Prostate gland (tissue), 2 donors: ENCODE results near the gene NBAS. TPM values are rescaled to one million over a fixed set of nuclear protein-coding genes. Genes with fewer than 3 reads are reported as not detected.

Source experiments
- DNase-seq: peaks from one replicate; pipeline ENCODE4 v3.0.0-alpha.2; 2019; ENCODE audit warnings: low spot score
- H3K27ac ChIP-seq, 2 donors: fragments of 200-600 bp; sonication (generic); 2 replicates each; pipeline ENCODE4 v1.5.1; 2017 to 2019
- H3K27me3 ChIP-seq: fragments of 200-600 bp; sonication (generic); replicated peaks from 2 replicates; pipeline ENCODE4 v1.5.1; 2019; ENCODE audit not compliant: insufficient read depth
- H3K36me3 ChIP-seq, 2 donors: fragments of 200-600 bp; sonication (generic); 1 replicate in 1 of 2; 2 replicates in 1 of 2; pipeline versions ENCODE4 v1.5.1 to v1.8.1; 2017 to 2019
- H3K4me1 ChIP-seq: fragments of 200-600 bp; sonication (generic); replicated peaks from 2 replicates; pipeline ENCODE4 v1.5.1; 2019
- H3K4me3 ChIP-seq, 2 donors: fragments of 200-600 bp; sonication (generic); 2 replicates each; pipeline ENCODE4 v1.5.1; 2017 to 2019
- H3K9me3 ChIP-seq: fragments of 200-600 bp; sonication (generic); 2 replicates; pipeline ENCODE4 v1.5.1; 2017
- POLR2A ChIP-seq: fragments of 450-650 bp; IDR thresholded peaks from one replicate; pipeline ENCODE4 v1.6.1; 2016; ENCODE audit warnings: antibody characterized with exemption, mild to moderate bottlenecking
- POLR2AphosphoS5 ChIP-seq: sonication (generic); formaldehyde crosslinking; IDR thresholded peaks from one replicate; pipeline ENCODE4 v1.6.1; 2017; ENCODE audit warnings: antibody characterized with exemption
- WGBS: methylation state at CpG from one replicate; pipeline ENCODE4 v1.1.5; 2018; 5-methylcytosine and 5-hydroxymethylcytosine counted together
- intact Hi-C: fragments of 100-400 bp; cut with DNase I; formaldehyde crosslinking; loops from one replicate; pipeline ENCODE4 v1.14.2; 2022
- total RNA-seq, 2 donors: library from RNA; depleted of rRNA; stranded (reverse); fragments of >200 nt; gene quantifications; one replicate each; pipeline ENCODE4 v1.1.0, GENCODE V29; 2016
- TF ChIP-seq, protein P1 (sequence below), 4 experiments: fragments of 200-600 bp in 2 of 4; fragments of 450-650 bp in 2 of 4; sonication (generic) in 2 of 4; IDR thresholded peaks; 1 replicate in 3 of 4; 2 replicates in 1 of 4; pipeline ENCODE4 v1.5.1; 2016 to 2019; ENCODE audit warnings: antibody characterized with exemption in 4 of 4, mild to moderate bottlenecking in 2 of 4, moderate library complexity in 2 of 4

The NBAS gene
- total RNA-seq, 2 donors from 2014 or later: 34.8 to 55.0 TPM

DNA sequence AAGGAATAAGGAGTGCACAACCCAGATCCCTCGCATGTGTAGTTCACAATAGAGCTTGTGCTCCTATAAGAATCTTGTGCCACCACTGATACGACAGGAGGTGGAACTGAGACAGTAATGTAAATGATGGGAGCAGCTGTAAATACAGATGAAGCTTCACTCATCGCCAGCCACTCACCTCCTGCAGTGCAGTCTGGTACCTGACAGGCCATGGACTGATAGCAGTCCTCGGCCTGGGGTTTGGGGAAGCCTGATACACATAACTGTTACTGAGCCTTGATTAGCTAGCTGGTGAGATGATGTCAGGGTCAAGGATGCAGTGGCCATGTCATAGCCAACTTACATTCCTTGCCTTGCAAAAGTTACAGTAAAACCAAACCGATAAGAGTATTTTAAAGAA lies 376.6 kb downstream of the NBAS start:
- Histone ChIP-seq H3K9me3 (no peaks in the 10 kb centered on the region), H3K27me3 (no peaks in the 10 kb centered on the region), H3K4me3 (no peak overlapping the region), H3K4me1 (no peaks in the 10 kb centered on the region), H3K36me3 (no peaks in the 10 kb centered on the region), H3K27ac (no peak overlapping the region)
- no peak for DNase-seq
- intact Hi-C loops: no loop called here
- 90% methylated on average over 5 of the region's 5 CpGs for WGBS
- TF ChIP-seq, protein P1, sequence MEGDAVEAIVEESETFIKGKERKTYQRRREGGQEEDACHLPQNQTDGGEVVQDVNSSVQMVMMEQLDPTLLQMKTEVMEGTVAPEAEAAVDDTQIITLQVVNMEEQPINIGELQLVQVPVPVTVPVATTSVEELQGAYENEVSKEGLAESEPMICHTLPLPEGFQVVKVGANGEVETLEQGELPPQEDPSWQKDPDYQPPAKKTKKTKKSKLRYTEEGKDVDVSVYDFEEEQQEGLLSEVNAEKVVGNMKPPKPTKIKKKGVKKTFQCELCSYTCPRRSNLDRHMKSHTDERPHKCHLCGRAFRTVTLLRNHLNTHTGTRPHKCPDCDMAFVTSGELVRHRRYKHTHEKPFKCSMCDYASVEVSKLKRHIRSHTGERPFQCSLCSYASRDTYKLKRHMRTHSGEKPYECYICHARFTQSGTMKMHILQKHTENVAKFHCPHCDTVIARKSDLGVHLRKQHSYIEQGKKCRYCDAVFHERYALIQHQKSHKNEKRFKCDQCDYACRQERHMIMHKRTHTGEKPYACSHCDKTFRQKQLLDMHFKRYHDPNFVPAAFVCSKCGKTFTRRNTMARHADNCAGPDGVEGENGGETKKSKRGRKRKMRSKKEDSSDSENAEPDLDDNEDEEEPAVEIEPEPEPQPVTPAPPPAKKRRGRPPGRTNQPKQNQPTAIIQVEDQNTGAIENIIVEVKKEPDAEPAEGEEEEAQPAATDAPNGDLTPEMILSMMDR (IDR thresholded peaks at IDR 0.05): no peak
- TF ChIP-seq POLR2AphosphoS5 (no peak), POLR2A (no peak)

DNA sequence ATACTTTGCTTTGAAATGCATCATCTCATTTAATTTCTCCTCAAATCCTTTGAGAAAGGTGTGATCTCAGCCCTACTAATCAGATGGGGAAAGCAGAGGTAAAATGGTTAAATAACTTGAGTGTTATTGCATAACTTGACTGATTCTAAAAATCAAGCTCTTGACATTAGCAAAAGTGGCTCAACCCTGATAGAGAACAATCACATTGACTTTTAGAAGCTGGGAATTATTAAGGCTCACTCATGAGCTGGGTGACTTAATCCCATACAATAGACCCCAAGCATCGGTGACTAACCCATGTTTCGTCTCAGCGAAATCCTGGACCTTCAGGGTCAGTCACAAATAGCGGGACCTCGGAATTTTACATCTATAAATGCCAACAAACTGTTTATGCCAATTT lies 378.9 kb downstream of the NBAS start:
- Histone ChIP-seq H3K36me3 (no peaks in the 10 kb centered on the region), H3K27me3 (no peaks in the 10 kb centered on the region), H3K9me3 (no peaks in the 10 kb centered on the region), H3K4me3 (no peak overlapping the region), H3K4me1 (no peaks in the 10 kb centered on the region), H3K27ac (no peak overlapping the region)
- intact Hi-C loops: no loop called here
- DNase-seq: no peak
- 98% methylated on average over 5 of the region's 5 CpGs for WGBS
- TF ChIP-seq POLR2A (no peak), POLR2AphosphoS5 (no peak)
- TF ChIP-seq, protein P1 (IDR thresholded peaks at IDR 0.05): no peak

DNA sequence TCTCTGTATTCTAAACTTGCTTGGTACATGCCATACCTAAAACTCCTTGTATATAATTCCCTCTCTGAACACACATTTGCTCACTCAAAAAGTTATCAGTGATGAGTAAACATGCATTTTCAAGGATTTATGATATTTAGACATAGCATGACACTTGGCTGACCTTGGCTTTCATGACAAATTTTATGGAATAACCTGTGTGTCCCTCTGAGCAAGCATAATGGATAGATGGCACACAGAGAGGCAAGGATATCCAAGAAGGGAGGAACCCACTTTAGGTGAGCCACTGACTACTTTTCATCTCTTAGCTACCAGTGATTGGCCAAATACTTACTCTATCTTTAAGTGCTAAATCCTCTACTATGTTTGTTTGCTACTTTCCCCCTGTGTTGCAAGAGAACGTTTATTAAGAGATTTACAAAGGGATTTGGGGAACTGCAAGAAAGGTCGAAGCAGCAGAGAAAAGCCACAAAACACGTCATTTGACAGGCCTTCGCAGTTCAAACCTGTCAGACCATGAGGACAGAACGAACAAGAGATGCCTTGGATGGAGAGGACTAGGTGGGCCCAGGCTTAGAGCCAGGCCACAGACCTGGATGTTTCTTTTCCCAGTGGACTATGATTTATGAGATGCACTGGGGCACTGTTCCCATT lies 379.9 kb downstream of the NBAS start:
- no peaks in the 10 kb centered on the region for H3K9me3 ChIP-seq
- TF ChIP-seq, protein P1 (IDR thresholded peaks at IDR 0.05): no peak
- TF ChIP-seq POLR2A (no peak), POLR2AphosphoS5 (no peak)
- 28% methylated on average over 5 of the region's 5 CpGs for WGBS
- no peaks in the 10 kb centered on the region for H3K36me3 ChIP-seq
- H3K4me1 ChIP-seq: no peaks in the 10 kb centered on the region
- H3K4me3 ChIP-seq: no peak overlapping the region
- no peak for DNase-seq
- H3K27ac ChIP-seq: no peak overlapping the region
- intact Hi-C loops: no loop called here
- no peaks in the 10 kb centered on the region for H3K27me3 ChIP-seq

DNA sequence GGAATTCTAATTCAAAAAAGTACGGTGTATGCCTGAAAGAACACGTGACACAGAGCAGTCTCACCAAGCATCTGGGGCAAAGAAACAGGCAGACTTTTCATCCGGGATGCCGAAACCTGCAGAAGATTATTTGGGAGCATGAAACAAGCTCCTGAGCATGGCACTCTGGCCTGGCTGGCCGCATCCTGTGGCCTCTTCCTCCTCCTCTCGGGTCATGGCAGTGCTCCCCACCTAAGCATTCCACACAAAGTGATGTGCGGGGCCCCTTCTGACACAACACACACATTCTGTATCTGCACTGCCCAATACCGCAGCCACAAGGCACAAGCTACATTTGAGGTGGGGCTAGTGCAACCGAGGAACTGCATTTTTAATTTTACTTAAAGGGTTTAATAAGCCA lies 380.8 kb downstream of the NBAS start:
- Histone ChIP-seq H3K27me3 (no peaks in the 10 kb centered on the region), H3K36me3 (no peaks in the 10 kb centered on the region), H3K9me3 (no peaks in the 10 kb centered on the region), H3K27ac (no peak overlapping the region), H3K4me1 (no peaks in the 10 kb centered on the region), H3K4me3 (no peak overlapping the region)
- 94% methylated on average over 9 of the region's 9 CpGs for WGBS
- TF ChIP-seq POLR2AphosphoS5 (no peak), POLR2A (no peak)
- TF ChIP-seq, protein P1 (IDR thresholded peaks at IDR 0.05): no peak
- DNase-seq: no peak
- intact Hi-C loops: no loop called here

DNA sequence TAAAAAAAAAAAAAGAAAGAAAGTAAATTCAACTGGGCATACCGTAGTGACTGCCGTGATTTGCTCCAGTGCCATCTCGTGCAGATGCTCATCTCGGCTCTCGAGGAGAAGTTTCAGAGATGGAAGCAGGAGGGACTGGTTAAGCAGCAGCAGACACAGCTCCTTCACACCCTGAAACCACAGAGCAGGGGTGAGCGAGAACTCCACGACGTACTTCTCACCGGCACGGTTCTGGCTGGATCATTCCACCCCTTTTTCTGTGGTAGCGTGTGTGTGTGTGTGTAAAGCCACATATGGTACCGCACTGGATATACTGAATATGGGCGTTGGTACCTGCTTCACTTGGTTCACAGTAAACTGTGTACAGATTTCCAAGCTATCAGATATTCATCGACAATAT lies 382.2 kb downstream of the NBAS start:
- WGBS: 96% methylated on average over 14 of the region's 14 CpGs

More for the DNA sequence above, 382.2 kb downstream of the NBAS start:
- Histone ChIP-seq H3K27me3 (no peaks in the 10 kb centered on the region), H3K4me1 (no peaks in the 10 kb centered on the region), H3K4me3 (no peak overlapping the region), H3K27ac (no peak overlapping the region), H3K9me3 (no peaks in the 10 kb centered on the region), H3K36me3 (no peaks in the 10 kb centered on the region)
- intact Hi-C loops: no loop called here
- TF ChIP-seq, protein P1 (IDR thresholded peaks at IDR 0.05): no peak
- TF ChIP-seq POLR2A: no peak
- TF ChIP-seq POLR2AphosphoS5: no peak
- DNase-seq: no peak
